ENCODE data around the gene CDH23. TPM values are rescaled to one million over a fixed set of nuclear protein-coding genes. Genes with fewer than 3 reads are reported as not detected.

Gene CDH23
- total RNA-seq, 2 donors from 2014 or later: 1.1 to 2.8 TPM

DNA sequence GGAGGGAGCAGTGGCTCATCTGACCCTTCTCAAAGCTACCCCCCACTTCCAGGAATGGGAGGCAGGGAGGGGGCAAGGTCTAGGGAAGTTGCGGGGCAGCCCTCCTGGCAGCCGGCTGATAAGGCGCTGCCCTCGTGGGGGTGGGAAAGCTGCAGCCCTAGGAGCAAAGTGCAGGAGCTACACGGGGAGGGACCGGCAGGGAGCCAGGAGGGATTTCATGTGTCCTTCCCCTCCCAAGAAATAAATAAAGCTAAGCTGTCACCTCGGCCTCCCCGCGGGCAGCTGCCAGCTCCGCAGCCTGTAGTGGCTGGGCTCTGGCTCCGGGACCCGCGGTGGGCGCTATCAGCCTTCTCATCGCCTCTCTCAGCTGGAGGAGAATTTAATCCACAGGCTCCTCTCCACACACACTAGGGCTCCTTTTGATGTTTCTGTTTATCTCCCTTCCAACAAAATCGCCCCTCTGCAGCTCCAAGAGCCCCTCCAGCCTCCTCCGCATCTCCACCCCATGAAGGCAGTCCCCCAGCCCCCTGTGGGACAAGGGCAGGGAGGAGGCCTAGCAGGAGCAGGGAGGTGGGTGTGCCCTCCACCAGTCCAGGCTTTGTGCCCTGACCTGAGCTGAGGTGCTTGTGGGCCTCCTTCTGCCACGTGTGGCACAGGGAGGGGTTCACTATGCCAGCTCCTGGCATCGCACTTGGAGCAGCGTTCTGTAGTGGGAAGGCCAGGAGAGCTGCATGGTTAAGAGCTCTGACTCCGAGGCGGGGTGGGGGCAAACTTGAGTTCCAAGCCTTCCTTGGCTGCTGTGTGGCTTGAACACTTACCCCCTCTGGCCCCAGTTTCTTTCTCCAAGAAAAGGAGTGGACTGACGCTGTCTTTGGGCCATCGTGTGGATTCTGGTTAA lies 242.4 kb downstream of the CDH23 start:
- H3K4me3 Mint-ChIP-seq: no peak overlapping the region

DNA sequence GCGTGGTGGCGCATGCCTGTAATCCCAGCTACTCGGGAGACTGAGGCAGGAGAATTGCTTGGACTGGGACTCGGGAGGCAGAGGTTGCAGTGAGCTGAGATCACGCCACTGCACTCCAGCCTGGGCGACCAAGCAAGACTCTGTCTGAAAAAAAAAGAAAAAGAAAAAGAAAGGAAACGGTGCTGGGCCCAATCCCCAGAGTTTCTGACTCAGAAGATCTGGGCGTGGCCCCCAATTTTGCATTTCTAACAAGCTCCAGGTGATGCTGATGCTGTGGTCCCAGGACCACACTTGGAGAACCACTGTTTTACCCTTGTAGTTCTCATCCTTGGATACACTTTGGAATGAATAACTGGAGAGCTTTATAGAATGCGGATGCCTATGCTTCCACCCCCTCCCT lies 243.9 kb downstream of the CDH23 start:
- no peak overlapping the region for H3K4me3 Mint-ChIP-seq
- no peaks in the 10 kb centered on the region for H3K4me1 Mint-ChIP-seq (ENCODE audit: low read depth)
- ATAC-seq (replicated peaks in 1 of 2) (no peak), DNase-seq (no peak)
- no peaks in the 10 kb centered on the region for H3K27me3 Mint-ChIP-seq (ENCODE audit: low read depth)
- no peaks in the 10 kb centered on the region for H3K9me3 Mint-ChIP-seq
- no peak overlapping the region for H3K27ac Mint-ChIP-seq
- no peaks in the 10 kb centered on the region for H3K36me3 Mint-ChIP-seq (ENCODE audit: insufficient read depth in 2 of 2)

More for the DNA sequence above, 242.4 kb downstream of the CDH23 start:
- no peaks in the 10 kb centered on the region for H3K36me3 Mint-ChIP-seq (ENCODE audit: insufficient read depth in 2 of 2)
- DNase-seq (no peak), ATAC-seq (replicated peaks in 1 of 2) (no peak)
- H3K9me3 Mint-ChIP-seq: no peaks in the 10 kb centered on the region
- H3K4me1 Mint-ChIP-seq (ENCODE audit: low read depth): no peaks in the 10 kb centered on the region
- H3K27me3 Mint-ChIP-seq (ENCODE audit: low read depth): no peaks in the 10 kb centered on the region
- H3K27ac Mint-ChIP-seq: no peak overlapping the region

DNA sequence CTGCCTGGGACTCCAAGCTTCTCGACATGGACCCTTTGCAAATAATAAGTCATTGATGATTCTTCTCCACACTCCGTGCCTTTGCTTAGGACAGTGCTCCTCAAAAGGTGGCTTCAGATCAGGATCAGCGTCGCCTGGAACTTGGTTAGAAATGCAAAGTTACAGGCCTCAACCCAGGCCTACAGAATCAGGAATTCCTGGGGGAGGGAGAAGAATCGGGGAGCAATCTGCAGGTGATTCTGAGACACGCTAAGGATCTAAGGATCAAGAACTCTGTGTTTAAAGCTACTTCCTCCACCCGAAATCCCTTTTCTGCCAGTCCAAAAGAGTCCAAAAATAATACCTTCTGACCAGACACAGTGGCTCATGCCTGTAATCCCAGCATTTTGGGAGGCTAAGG lies 244.7 kb downstream of the CDH23 start:
- H3K4me1 Mint-ChIP-seq (ENCODE audit: low read depth): no peaks in the 10 kb centered on the region
- no peak overlapping the region for H3K4me3 Mint-ChIP-seq
- DNase-seq: no peak
- H3K36me3 Mint-ChIP-seq (ENCODE audit: insufficient read depth in 2 of 2): no peaks in the 10 kb centered on the region
- H3K27ac Mint-ChIP-seq: no peak overlapping the region
- H3K9me3 Mint-ChIP-seq: no peaks in the 10 kb centered on the region
- ATAC-seq (replicated peaks in 1 of 2): no peak
- H3K27me3 Mint-ChIP-seq (ENCODE audit: low read depth): no peaks in the 10 kb centered on the region

DNA sequence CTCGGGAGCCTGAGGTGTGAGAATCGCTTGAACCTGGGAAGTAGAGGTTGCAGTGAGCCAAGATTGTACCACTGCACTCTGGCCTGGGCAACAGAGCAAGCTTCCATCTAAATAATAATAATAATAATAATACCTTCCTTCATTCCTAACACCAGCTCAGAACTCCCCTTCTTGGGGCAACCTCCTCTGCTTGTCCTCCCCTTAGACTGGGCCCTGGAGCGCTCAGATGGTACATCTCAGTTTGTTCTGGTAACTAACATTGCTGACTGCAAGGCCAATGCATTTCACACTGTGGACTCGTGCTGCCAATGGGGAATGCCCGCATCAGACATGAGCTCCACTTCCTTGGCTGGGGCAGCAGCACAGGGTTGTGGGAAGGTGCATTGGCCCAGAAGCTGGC lies 245.3 kb downstream of the CDH23 start:
- Mint-ChIP-seq H3K4me3 (no peak overlapping the region), H3K27ac (no peak overlapping the region), H3K9me3 (no peaks in the 10 kb centered on the region), H3K4me1 (ENCODE audit: low read depth) (no peaks in the 10 kb centered on the region), H3K36me3 (ENCODE audit: insufficient read depth in 2 of 2) (no peaks in the 10 kb centered on the region), H3K27me3 (ENCODE audit: low read depth) (no peaks in the 10 kb centered on the region)
- DNase-seq (no peak), ATAC-seq (replicated peaks in 1 of 2) (no peak)

DNA sequence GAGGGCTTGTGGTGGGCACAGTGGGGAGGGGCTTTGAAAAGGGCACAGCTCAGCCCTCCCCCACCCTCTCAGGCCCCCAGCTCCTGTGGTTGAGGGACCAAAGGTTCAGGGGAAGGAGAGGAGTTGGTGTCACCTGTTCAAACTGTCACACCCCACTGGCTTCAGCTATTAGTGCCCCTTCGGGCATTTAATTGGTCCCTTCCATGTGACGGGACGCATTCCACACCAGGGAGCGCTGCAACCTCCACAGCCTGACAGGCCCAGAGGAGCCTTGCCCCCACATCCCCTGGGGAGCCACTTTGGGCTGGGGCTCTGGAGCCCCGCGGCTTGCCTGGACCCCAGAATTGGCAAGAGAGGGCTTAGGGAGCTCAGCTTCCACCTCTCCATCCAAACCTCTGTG lies 247.2 kb downstream of the CDH23 start:
- no peaks in the 10 kb centered on the region for H3K36me3 Mint-ChIP-seq (ENCODE audit: insufficient read depth in 2 of 2)
- no peak overlapping the region for H3K4me3 Mint-ChIP-seq
- H3K27me3 Mint-ChIP-seq (ENCODE audit: low read depth): no peaks in the 10 kb centered on the region
- DNase-seq: no peak
- ATAC-seq (replicated peaks in 1 of 2): no peak
- H3K4me1 Mint-ChIP-seq (ENCODE audit: low read depth): no peaks in the 10 kb centered on the region
- H3K9me3 Mint-ChIP-seq: no peaks in the 10 kb centered on the region
- no peak overlapping the region for H3K27ac Mint-ChIP-seq

DNA sequence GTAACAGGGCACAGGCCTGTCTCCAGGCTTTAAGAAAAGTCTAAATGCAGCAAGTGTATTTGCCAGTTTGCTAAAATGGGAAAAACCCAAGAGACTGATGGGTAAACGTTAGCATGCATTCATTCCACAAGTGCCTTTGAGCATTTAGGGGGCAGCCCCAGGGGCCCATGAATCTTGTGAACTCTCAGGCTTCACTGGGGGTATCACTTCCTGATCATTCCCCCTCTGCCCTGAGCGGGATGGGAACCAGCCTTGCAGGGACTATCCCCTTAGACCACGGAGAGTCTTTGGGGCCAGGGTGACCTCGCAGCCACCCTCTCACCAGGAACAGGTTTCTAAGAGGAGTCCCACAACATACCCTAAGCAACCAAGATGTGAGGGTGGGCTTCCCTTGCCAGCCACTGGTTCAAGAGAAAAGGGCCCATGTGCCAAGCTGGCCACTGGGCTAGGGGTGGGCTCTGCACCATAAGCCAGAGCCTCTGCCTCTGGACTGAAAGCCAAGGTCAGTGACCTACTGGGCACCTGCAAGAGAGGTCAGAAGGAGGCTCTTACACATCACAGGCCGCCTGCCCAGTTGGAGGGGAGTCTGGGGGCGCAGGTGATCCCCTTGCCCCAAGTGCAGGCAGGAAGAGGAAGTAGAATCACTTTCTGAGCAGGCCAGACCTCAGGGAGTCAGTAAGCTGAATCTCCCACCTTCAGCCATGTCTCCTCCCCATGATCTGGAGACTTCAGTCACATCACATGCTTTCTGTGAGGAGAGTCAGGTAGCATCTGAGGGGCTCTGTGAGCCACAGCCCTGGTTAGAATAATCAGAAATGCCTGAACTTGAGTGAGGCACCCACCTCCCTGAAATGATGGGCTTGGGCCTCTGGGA lies 247.8 kb downstream of the CDH23 start:
- no peaks in the 10 kb centered on the region for H3K36me3 Mint-ChIP-seq (ENCODE audit: insufficient read depth in 2 of 2)
- no peaks in the 10 kb centered on the region for H3K9me3 Mint-ChIP-seq
- no peak for DNase-seq
- no peak overlapping the region for H3K4me3 Mint-ChIP-seq
- no peaks in the 10 kb centered on the region for H3K4me1 Mint-ChIP-seq (ENCODE audit: low read depth)
- H3K27me3 Mint-ChIP-seq (ENCODE audit: low read depth): no peaks in the 10 kb centered on the region
- peak; percentile 51 to 53 for ATAC-seq (replicated peaks in 1 of 2)
- no peak overlapping the region for H3K27ac Mint-ChIP-seq

DNA sequence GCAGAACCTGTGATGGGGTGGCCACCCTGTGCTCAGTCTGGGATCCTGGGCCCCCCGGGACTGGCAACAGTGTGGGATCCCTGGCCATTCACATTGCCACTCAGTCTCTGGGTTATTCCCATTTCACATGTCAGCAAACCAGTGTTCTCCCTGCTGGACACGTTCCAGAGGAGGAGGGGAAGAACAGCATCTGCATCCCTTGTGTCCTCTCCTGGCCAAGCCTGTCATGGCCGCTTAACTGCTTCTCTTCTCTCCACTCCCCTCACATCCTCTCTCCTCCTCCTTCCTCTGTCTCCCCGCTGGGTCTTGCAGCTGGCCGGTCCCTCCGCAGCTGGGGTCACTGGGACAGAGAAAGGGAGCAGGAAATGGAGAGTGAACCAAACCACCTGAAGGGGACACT lies 248.5 kb downstream of the CDH23 start:
- H3K27ac Mint-ChIP-seq: no peak overlapping the region
- DNase-seq (no peak), ATAC-seq (replicated peaks in 1 of 2) (no peak)
- no peaks in the 10 kb centered on the region for H3K27me3 Mint-ChIP-seq (ENCODE audit: low read depth)
- no peaks in the 10 kb centered on the region for H3K36me3 Mint-ChIP-seq (ENCODE audit: insufficient read depth in 2 of 2)
- H3K4me1 Mint-ChIP-seq (ENCODE audit: low read depth): no peaks in the 10 kb centered on the region
- no peak overlapping the region for H3K4me3 Mint-ChIP-seq
- H3K9me3 Mint-ChIP-seq: no peaks in the 10 kb centered on the region

DNA sequence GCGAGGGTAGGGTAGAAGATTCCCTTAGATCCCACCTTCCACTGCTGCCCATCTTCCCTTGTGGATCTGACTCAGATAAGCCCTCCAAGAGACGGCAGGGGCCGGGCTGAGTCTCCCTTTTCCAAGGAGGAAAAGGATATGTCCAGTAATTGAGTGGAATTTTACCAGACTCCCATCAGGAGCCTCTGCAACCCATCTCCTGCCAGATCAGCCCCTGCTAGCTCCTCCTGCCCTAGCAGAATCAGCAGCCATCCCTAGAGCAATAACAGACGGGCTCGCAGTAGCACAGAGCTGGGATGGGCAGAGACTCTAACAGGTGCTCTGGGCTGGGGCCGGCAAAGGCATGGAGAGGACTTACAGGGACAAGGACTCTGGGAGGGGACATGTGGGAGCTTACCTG lies 249.3 kb downstream of the CDH23 start:
- H3K9me3 Mint-ChIP-seq: no peaks in the 10 kb centered on the region
- H3K4me1 Mint-ChIP-seq (ENCODE audit: low read depth): no peaks in the 10 kb centered on the region

DNA sequence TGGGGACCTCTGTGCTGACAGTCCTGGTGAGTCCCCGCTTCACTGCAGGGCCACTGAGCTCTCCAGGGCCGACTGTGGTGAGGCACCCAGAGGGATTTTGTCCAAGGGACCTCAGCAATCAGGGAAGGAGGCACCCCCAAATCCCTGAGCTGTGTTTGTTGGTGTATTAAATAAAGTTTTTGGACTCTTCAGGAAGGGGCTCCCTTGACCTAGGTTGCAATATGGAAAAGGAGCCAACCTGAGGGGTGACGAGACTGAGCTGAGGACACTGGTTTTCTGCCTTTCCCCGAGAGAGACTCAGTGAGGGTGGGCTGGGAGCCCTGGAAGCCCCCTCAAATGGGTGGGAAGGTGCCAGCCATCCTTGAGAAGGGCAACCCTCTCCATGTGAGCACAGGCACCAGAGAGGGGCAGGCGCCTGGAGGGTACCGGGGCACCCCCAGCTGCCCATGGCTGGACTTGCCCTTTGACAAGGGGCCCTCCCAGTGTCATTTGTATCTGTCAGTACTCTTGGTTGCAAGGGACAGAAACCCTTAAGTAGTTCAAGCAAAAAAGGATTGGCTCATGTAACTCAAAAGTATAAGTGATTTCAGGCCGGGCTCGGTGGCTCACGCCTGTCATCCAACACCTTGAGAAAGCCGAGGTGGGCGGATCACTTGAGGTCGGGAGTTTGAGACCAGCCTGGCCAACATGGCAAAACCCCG lies 250.0 kb downstream of the CDH23 start:
- H3K4me1 Mint-ChIP-seq (ENCODE audit: low read depth): no peaks in the 10 kb centered on the region
- no peaks in the 10 kb centered on the region for H3K27me3 Mint-ChIP-seq (ENCODE audit: low read depth)
- no peak for ATAC-seq (replicated peaks in 1 of 2)
- DNase-seq: no peak
- H3K36me3 Mint-ChIP-seq (ENCODE audit: insufficient read depth in 2 of 2): no peaks in the 10 kb centered on the region
- H3K27ac Mint-ChIP-seq: no peak overlapping the region
- no peaks in the 10 kb centered on the region for H3K9me3 Mint-ChIP-seq
- H3K4me3 Mint-ChIP-seq: no peak overlapping the region

More for the DNA sequence above, 249.3 kb downstream of the CDH23 start:
- H3K4me3 Mint-ChIP-seq: no peak overlapping the region
- no peaks in the 10 kb centered on the region for H3K27me3 Mint-ChIP-seq (ENCODE audit: low read depth)
- no peaks in the 10 kb centered on the region for H3K36me3 Mint-ChIP-seq (ENCODE audit: insufficient read depth in 2 of 2)
- DNase-seq: no peak
- no peak for ATAC-seq (replicated peaks in 1 of 2)
- H3K27ac Mint-ChIP-seq: no peak overlapping the region

DNA sequence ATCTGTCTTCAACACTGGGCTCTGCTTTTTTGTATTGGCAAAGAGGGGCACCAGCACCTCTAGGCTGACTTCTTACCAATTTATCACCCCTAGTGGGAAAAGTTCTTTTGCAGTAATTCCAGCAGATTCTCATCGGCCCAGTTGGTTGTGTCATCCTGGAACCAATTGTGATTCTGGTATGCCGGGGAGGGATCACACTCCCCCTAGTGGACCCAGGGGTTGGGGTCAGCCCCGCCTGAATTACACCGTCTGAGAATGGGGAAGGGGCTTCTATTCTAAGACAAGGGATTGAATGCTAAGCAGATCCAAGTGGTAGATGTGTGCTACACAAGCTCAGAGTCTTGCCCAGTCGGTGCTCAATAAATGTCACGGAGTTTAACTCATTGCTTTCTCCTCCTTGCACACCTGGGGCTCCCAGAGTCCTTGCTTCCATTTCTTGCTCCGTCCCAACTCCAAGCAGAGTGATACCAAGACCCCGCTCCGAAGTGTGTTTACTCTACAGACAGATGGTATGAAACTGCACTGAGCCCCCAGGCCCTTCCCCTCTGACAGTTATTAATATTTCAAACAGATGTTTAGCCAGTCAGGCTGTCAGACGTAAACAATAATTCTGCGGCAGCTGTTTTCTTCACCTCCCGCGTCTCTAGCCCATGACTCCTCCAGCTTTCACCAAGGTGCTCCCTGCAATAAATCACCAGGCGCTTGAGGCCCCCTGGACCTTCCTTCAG lies 251.0 kb downstream of the CDH23 start:
- ATAC-seq (replicated peaks in 1 of 2): no peak
- no peak overlapping the region for H3K27ac Mint-ChIP-seq
- H3K4me3 Mint-ChIP-seq: no peak overlapping the region
- H3K27me3 Mint-ChIP-seq (ENCODE audit: low read depth): no peaks in the 10 kb centered on the region
- no peaks in the 10 kb centered on the region for H3K4me1 Mint-ChIP-seq (ENCODE audit: low read depth)
- no peak for DNase-seq
- no peaks in the 10 kb centered on the region for H3K9me3 Mint-ChIP-seq
- H3K36me3 Mint-ChIP-seq (ENCODE audit: insufficient read depth in 2 of 2): no peaks in the 10 kb centered on the region

DNA sequence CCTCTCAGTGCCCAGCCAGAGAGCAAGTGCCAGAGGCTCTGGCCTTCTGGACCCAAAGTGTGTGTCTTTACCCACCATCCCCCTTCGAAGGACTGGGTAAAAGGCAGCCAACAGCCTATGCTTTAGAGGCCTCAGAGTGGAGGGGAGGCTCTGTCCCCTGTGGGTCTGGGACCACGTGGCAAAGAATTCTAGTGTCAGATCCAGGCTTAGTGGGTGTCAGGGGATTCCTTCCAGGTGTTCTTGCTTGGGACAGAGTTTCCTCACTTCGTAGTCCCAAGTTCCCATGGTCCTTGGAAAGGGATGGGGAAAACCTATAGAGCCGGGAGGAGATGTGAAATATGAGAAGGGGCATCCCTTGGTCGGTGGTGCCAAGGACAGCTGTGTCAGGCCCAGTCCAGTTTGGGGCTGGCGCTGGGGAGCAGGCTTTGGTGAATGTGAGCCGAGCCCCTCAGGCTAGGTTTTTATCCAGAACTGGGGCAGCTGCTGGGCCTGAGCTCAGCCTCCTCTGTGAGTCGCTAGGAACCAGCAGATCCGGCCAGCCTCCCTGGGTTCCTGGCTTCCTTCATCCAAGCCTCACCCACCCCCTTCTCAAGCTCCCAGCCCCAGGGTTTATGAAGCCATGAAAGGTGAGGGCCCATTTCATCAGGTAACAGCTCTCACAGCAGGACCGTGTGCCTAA lies 251.7 kb downstream of the CDH23 start:
- ATAC-seq (replicated peaks in 1 of 2) (no peak), DNase-seq (no peak)
- no peaks in the 10 kb centered on the region for H3K9me3 Mint-ChIP-seq
- H3K4me1 Mint-ChIP-seq (ENCODE audit: low read depth): no peaks in the 10 kb centered on the region
- no peaks in the 10 kb centered on the region for H3K36me3 Mint-ChIP-seq (ENCODE audit: insufficient read depth in 2 of 2)
- no peak overlapping the region for H3K27ac Mint-ChIP-seq
- no peaks in the 10 kb centered on the region for H3K27me3 Mint-ChIP-seq (ENCODE audit: low read depth)
- H3K4me3 Mint-ChIP-seq: no peak overlapping the region

DNA sequence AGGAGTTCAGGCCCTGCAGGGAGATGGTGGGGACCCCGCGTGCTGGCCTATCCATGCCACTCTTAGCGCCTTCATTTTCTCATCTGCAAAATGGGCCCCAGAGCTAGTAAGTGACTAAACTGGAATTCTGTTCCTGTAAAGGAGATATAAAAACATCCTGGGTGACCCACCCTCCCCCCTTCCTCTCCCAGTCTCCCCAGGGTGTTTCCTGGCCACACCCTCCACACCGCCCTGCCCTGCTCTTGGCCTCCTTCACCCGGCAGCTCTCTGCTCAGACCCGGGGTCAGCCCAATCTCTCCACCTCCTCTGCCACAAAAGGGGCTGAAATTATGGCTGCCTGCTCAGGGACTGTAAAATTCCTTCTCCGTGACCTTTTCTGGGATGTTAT lies 252.2 kb downstream of the CDH23 start:
- H3K9me3 Mint-ChIP-seq: no peaks in the 10 kb centered on the region
- H3K27me3 Mint-ChIP-seq (ENCODE audit: low read depth): no peaks in the 10 kb centered on the region
- no peak overlapping the region for H3K4me3 Mint-ChIP-seq
- H3K4me1 Mint-ChIP-seq (ENCODE audit: low read depth): no peaks in the 10 kb centered on the region
- no peak for DNase-seq
- no peak for ATAC-seq (replicated peaks in 1 of 2)
- H3K27ac Mint-ChIP-seq: no peak overlapping the region
- no peaks in the 10 kb centered on the region for H3K36me3 Mint-ChIP-seq (ENCODE audit: insufficient read depth in 2 of 2)

Measured in activated T-cell treated with anti-CD3 and anti-CD28 coated beads, Interleukin-2, amount 50 U/mL, for 72 hours (primary cell).